Endothelial cell of umbilical vein (primary cell): ENCODE results near the gene CD300H.

Experiments used
- EZH2 ChIP-seq: IDR thresholded peaks from 2 replicates; pipeline ENCODE4 v1.6.1; 2012; ENCODE audit warnings: borderline replicate concordance, low read depth, mild to moderate bottlenecking, moderate library complexity, low read length, inconsistent platforms; ENCODE audit not compliant: severe bottlenecking
- GATA2 ChIP-seq: IDR thresholded peaks from 2 replicates; pipeline ENCODE4 v1.7.0; 2011; ENCODE audit warnings: low read depth, mild to moderate bottlenecking, moderate library complexity, mixed read lengths, low read length; ENCODE audit not compliant: insufficient read length, insufficient read depth
- JUN ChIP-seq: IDR thresholded peaks from 2 replicates; pipeline ENCODE4 v1.6.1; 2011; ENCODE audit warnings: borderline replicate concordance, low read depth; ENCODE audit not compliant: insufficient read length, insufficient read depth
- POLR2A ChIP-seq: IDR thresholded peaks from 2 replicates; pipeline ENCODE4 v1.6.1; 2012; ENCODE audit warnings: low read depth, mild to moderate bottlenecking, control low read depth, low read length
- POLR2AphosphoS5 ChIP-seq: IDR thresholded peaks from 2 replicates; pipeline ENCODE4 v1.6.1; 2012; ENCODE audit warnings: low read depth, mild to moderate bottlenecking, control low read depth, low read length, moderate library complexity; ENCODE audit not compliant: insufficient read depth
- TF ChIP-seq, protein P1 (sequence below), 2 donors: IDR thresholded peaks; 1 replicate in 1 of 2; 2 replicates in 1 of 2; pipeline ENCODE4 v1.5.1; 2011; ENCODE audit warnings: low read length in 2 of 2, mild to moderate bottlenecking in 2 of 2, moderate library complexity in 2 of 2, control low read depth in 1 of 2, inconsistent platforms in 1 of 2, low read depth in 1 of 2; ENCODE audit not compliant: insufficient read depth in 1 of 2; ENCODE audit errors: extremely low read depth in 1 of 2
- TF ChIP-seq, protein P2 (sequence below): IDR thresholded peaks from 2 replicates; pipeline ENCODE4 v1.6.1; 2011; ENCODE audit not compliant: insufficient read depth, insufficient read length

DNA sequence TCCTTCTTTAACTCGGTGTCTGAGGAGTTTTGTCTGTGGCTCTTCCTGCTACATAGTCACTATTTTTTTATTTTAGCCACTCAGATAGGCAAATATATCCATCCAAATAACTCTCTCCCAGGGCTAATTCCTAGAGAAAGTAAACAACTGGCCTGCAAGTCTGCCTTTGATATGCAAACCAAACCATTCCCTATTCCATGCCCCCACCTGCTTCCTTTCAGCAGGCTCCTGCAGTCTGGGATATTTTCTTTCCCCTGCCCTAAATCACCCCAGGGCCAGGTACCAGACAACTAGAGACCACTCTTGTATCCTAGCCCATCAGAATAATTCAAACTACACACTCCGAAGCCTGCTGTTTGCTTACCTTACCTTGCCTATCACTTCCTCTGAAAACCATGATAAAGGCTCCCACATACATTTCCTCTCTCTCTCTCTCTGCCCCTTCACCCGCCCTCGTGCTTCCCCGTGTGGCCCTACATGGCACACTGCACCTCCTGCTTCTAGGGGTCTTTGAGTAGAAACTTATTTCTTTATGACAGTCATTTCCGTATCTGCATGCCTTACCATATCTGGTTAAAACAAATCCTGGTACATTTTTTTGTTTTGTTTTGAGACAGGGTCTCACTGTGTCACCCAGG is 8.3 kb downstream of the CD300H start:
- TF ChIP-seq, protein P1, sequence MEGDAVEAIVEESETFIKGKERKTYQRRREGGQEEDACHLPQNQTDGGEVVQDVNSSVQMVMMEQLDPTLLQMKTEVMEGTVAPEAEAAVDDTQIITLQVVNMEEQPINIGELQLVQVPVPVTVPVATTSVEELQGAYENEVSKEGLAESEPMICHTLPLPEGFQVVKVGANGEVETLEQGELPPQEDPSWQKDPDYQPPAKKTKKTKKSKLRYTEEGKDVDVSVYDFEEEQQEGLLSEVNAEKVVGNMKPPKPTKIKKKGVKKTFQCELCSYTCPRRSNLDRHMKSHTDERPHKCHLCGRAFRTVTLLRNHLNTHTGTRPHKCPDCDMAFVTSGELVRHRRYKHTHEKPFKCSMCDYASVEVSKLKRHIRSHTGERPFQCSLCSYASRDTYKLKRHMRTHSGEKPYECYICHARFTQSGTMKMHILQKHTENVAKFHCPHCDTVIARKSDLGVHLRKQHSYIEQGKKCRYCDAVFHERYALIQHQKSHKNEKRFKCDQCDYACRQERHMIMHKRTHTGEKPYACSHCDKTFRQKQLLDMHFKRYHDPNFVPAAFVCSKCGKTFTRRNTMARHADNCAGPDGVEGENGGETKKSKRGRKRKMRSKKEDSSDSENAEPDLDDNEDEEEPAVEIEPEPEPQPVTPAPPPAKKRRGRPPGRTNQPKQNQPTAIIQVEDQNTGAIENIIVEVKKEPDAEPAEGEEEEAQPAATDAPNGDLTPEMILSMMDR (IDR thresholded peaks at IDR 0.05; ENCODE audit: extremely low read depth in 1 of 2, insufficient read depth in 1 of 2, low read depth in 1 of 2, low read length in 2 of 2): no peak
- no peak for TF ChIP-seq JUN
- TF ChIP-seq GATA2: no peak
- no peak for TF ChIP-seq POLR2AphosphoS5
- no peak for TF ChIP-seq POLR2A
- TF ChIP-seq EZH2: no peak
- TF ChIP-seq, protein P2, sequence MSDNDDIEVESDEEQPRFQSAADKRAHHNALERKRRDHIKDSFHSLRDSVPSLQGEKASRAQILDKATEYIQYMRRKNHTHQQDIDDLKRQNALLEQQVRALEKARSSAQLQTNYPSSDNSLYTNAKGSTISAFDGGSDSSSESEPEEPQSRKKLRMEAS: no peak
